GM18505 (cell line): ENCODE measurements around the gene CENPX.

ENCODE experiments used
- ATAC-seq: cut with Tn5 transposase; IDR thresholded peaks from one replicate; pipeline ENCODE4 v1.9.1; 2021; ENCODE audit not compliant: unreplicated experiment
- POLR2A ChIP-seq: IDR thresholded peaks from 4 replicates; pipeline ENCODE4 v1.6.1; 2011; ENCODE audit warnings: borderline replicate concordance; ENCODE audit not compliant: insufficient read depth, insufficient read length; ENCODE audit errors: extremely low read depth

CENPX gene

DNA sequence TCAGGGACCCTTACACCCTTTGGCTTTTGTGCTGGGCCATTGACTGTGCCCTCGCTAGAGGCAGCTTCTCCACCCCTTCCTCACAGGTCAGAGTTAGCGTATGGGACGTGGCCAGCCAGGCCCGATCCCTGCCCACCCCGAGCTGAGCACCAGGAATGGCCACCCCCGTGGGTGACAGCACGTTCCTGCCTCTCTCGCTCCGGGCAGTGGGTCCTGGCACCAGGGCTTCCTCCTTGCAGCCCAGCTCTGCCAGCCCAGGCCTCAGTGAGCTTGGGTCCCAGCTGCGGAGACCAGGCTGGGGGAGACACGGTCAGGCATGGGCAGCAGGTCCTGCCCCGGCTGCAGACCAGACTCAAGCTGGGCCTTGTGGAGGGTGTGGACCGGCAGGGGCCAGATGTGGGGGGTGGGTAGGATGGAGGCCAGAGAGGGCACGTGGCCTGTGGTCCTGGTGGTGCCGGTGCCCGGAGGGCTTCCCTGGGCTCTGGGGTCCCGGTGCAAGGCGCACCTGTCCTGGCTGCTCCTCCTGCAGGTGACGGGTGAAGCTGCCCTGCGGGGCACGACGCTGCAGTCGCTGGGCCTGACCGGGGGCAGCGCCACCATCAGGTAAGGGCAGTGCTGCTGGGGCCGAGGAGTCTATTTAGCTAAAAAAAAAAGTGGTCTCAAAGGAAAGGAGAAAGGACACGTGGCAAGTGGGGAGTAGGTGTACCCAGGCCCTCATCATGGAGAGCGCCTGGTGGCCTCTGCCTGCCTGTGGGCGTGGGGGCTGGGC lies 27.0 kb downstream of the CENPX start:
- no peak for TF ChIP-seq POLR2A
- ATAC-seq, result no peak

DNA sequence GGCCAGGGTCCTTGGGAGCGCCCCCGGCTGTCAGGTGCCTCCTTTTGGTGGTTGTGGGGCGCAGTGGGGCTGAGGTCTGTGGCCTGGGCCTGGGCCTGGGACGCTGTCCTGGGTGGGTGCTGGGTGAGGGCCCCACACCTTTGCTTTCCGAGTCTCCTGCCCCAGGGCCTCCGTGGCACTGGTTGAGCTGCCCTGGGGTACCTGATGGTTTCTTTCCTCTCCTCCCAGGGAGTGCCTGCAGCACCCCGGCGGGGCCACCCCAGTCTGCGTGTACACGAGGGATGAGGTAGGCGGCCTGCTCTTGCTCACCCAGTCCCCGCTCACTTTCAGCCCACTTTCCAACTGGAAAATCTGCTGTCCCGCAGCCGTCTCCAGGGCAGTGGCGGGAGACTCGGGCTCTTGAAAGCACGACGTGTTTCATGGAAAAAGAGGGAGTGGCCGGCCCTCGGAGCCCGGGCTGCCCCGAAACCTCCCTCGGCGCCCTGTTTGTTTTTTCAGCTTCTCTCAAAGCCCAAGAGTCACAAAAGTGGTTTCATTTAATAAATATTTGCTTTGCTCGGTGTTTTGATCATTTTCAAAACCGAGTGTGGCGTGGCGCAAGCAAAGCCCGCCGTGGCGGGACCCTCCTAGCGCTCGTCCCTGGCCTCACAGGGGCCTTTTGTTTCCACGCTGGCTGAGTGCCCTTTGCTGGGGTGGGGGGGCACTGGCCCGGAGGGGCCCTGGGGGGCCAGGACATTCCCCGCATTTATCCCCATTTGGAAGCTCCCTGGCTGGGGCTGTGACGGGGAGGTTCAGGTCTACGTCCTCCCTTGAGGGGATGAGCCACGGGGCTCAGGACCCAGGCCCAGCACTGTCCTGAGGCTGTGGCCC lies 27.9 kb downstream of the CENPX start:
- ATAC-seq, result no peak
- no peak for TF ChIP-seq POLR2A

DNA sequence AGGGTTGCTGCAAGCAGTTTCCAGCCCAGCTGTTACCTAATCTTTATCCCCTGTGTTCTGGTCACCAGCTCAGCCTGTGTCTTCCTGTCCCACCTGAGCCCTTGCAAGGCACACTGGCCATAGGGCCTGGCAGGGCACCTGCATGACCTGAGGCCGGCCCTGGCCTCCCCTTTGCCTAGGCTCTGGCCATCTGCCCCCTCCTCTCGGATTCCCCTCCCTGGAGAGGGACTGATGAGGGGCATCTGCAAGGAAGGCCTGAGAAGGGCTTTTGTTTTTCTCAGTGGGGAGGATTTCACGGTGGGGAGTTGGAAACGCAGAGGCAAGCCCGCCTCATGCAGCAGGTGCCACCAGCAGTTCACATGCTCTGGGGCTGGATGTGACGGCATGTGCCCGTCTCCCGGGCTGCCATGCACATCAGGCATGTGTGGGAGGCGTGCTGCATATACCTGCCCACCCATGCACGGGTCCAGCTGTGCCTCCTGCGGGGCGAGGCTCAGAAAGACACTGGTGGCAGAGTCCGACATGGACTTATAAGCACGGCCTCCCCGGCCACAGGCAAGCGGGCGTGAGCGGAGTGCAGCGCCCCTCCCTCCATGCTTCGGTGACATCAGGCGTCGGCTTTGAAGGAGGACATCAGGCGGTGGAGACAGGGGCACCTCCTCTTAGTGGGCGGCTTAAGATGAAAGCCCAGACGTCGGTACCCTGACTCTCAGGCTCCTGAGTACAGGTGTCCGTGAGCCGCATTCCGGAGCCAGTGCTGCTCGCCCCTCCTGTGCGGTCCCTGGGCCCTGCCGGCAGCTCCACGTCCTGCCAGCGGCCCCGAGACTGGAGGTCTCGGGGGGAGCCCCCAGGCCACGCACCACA lies 28.7 kb downstream of the CENPX start:
- no peak for TF ChIP-seq POLR2A
- no peak for ATAC-seq

DNA sequence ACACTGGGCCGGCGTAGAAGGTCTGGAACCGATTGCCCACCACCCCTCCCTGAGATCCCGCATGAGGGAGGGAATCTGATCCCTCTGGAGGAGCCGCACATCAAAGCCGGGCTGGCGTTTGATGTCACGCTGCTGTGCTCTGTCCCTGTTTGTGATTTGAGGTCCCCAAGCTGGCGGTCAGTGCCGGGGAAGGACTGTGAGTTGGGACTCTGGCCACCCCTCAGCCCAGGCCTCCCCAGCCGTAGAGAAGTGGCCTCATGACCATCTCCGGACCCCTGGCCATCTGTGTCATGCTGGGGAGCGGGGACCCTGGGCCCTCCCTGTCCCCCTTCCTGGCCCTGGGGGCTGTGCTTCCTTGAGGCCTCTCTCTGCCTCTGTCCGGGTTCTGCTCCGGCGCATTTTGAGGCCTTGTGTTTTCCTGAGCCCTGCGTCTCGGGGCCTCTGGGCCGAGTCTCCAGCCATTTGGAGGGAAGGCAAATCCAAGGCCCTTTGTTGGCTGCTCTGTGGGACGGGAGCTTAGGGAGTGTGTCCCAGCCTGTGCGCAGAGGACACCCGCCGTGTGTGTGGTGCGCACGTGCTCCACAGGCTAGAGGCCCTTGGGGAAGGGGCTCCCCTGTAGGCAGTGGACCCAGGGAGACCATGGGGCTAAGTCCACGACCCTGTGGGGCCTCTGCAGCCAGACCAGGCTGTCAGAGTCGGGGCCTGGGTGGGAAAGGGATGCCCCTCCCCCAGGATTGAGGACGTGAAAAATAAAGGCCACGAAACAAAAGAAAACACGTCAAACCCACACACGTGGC lies 30.2 kb downstream of the CENPX start:
- no peak for ATAC-seq
- no peak for TF ChIP-seq POLR2A

DNA sequence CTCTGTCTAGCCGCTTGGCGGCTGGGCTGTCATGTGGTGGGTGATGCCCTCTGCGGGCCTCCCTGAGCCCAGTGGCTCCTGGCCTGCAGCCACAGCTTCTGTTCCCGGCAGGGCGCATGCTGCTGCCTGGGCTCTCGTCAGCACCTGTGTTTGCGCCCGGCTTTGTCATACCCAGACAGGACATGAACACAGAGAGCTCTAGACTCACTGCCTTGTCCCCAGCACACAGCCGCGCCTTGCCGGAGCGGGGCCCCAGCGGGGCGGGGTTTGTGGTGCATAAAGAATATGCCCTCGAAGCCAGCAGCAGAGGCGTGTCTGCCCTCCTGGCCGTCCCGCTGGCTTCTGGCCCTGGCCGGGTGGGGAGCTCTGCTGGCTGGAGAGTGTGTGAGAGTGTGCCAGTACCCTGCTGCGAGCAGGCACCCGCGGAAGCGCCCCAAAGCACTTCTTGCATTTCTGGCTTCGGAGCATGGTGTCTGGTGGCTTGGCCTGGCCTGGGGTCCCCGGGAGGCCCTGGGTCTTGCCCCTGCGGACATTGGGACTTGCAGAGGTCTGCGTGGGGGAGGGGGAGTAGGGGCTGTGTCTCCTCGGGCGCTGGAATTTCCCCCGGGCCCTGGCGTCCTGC lies 30.9 kb downstream of the CENPX start:
- no peak for ATAC-seq
- TF ChIP-seq POLR2A, result no peak

DNA sequence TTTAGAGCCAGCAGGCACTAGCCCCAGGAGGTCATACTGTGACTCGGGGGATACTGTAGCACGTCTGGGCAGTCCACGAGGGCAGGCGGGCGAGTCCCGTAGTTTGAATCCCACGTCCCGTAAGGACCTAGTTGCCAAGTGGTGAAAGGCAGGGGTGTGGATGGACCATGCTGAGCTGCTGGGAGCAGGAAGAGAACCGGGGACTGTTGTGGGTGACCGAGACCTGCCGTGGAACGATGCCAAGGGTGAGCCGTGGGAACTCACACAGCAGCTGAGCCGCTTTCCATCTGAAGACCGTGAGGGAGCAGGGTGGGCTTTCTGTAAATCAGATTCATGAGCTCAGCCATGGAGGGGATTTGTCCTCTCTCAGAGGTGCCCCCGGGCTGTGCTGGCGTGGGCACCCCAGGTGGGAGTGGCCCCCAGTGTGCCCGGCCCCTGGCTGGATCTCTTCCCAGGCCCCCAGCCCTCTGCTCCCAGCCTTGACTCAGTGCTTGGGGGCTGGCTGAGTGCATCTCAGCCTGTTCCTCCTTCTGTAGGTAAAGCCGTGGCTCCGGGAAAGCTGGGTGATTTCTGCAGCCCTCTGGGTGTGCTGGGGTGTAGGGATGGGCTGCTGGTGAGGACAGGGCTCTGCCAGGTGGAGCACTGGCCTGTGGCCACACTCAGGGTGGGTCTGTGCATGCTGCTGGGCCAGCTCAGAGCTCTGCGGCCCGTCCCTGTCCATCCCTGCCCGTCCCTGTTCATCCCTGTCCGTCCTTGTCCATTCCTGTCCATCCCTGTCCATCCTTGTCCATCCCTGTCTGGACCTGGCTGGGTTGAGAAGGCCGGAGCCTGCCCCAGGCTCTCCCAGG lies 31.6 kb downstream of the CENPX start:
- ATAC-seq, result no peak
- no peak for TF ChIP-seq POLR2A

DNA sequence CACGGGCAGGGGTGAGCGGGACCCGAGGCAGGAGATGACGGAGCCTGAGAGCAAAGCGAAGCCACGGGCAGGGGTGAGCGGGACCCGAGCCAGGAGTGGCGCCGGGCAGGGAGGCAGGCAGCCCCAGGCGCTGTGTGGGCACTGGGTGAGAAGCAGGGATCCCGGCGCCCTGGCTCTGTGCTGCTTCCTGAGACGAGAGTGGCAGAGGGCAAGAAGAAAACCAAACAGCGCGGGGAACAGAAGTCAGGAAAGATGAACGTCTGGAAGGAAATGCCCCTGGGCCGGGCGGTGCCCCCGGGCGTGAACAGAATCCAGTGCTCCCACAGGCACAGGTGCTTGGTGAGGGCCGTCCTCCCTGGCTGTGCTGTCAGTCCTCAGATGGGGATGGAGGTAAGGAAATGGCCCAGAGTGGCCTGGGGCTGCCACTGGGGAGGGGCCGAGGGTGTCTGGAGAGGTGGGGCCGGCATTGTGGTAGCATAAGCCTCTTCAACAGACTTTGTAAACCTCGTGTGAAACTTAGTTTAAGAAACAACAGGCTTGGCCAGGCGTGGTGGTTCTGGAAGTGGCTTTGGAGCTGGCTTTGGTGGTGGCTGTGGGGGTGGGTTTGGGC lies 35.4 kb downstream of the CENPX start:
- ATAC-seq, result no peak
- no peak for TF ChIP-seq POLR2A

DNA sequence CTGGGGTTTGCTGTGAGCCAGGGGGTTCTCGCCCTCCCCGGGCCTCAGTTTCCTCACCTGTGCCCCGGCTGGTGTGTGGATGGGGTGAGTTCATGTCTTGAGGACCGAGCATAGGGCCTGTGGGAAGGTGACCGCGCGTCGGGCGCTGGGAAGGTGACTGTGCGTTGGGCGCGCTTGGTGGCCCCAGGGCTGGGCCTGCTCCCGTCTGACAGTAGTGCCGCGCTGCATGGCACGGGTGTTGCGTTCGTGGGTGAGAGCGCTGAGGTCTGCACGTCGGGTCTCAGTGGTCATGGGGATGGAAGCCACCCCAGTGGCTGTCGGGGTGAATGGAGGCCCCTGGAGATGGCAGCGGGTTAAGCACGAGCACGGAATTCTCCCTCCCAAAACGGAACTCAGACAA lies 36.1 kb downstream of the CENPX start:
- no peak for TF ChIP-seq POLR2A
- no peak for ATAC-seq

DNA sequence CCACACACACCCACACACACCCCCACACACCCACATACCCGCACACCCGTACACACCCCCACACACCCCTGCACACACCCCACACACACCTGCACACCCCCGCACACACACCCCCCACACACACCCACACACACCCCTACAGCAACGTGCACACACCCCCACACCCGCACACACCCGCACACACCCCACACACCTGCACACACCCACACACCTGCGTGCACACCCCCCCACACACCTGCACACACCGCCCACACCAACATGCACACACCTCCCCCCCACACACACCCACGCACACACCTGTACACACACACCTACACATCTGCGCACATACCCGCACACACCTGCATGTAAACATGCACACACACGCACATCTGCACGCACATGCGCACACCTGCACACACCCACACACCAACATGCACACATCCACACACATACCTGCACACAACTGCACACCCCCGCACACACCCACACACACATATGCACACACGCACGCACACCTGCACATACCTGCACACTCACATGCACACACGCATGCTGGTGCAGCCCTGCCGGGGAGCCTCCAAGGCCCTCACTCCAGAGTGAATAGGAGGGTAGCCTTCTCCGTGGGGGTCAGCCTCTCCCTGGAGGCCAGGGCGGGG lies 37.8 kb downstream of the CENPX start:
- TF ChIP-seq POLR2A, result no peak
- ATAC-seq, result no peak

DNA sequence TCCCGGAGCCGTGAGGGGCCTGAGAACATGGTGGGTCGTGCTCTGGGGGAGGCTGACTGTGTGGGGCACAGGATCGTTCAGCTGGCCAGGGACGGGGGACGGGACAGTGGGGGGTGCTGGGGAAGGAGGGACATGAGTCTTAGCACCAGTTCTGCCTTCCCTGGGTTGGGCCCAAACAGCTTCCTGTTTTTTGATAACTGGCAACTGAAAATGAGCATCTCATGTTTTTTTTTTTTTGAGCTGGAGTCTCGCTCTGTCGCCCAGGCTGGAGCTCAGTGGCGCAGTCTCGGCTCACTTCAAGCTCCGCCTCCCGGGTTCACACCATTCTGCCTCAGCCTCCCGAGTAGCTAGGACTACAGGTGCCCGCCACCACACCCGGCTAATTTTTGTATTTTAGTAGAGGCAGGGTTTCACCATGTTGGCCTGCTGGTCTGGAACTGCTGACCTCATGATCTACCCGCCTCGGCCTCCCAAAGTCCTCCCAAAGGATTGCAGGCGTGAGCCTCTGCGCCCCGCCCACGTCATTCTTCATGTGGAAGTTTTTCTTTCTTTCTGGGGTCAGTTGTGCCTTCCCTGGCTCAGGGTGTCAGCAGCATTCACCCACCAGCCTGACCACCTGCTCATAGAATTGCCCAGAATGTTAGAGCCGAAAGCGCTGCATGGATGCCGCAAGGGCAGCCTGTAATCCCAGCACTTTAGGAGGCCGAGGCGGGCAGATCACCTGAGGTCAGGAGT lies 38.9 kb downstream of the CENPX start:
- no peak for ATAC-seq
- no peak for TF ChIP-seq POLR2A
